ENCODE measurements around the gene DNMT3A. TPM values are rescaled to one million over a fixed set of nuclear protein-coding genes. Genes with fewer than 3 reads are reported as not detected.
A peak's percentile ranks its signal among the peaks of the same experiment; 100 is the strongest.

Gene DNMT3A
- total RNA-seq, 1 experiment from 2014 or later = 215 TPM

DNA sequence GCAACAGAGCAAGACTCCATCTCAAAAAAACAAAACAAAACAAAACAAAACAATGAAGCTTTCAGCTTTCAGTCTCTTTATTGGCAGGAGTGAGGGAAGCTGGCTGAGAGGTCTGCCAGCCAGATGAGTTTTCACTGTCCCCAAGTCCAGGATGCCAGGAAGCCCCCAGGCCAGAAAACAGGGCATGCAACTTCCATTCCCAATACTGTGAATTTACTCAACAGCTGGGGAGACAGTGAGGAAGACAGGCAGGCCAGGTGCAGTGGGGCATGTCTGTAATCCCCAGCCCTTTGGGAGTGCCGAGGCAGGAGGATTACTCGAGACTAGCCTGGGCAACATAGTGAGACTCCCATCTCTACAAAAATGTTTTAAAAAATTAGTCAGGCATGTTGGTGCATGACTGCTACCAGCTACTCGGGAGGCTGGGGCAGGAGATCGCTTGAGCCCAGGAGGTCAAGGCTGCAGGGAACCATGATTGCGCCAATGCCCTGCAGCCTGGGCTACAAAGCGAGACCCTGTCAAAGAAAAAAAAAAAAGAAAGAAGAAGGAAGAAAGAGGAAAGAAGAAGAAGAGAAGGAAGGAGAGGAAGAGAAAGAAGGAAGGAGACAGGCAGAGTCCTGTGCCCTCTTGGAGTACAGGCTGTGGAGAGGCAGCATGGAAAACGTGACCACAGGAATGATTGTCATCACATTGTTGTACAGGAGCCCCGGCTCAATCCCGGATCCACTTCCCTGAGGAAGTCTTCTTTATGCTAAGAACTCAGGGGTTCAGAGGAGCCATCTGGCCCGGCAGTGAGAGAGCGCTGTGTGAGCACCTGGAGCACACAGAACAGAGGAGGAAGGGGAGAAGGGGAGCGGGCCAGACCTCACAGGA, 144.2 kb downstream of the DNMT3A start:
- H3K27me3 Mint-ChIP-seq (ENCODE audit: low read depth) = peaks cover 5% of the 10 kb centered on the region; the same call in 1 of the 2 replicates
- Histone ChIP-seq H4K8ac (replicated peaks; ENCODE audit: insufficient read length, low read depth, low read length) (no peak overlapping the region), H3K23ac (ENCODE audit: insufficient read length, low read depth, low read length) (no peak overlapping the region), H3K9ac (ENCODE audit: extremely low read depth, insufficient read length, low read length) (no peak overlapping the region), H2BK5ac (ENCODE audit: insufficient read length, low read length) (no peak overlapping the region), H2AFZ (ENCODE audit: low read length) (no peak overlapping the region), H2BK120ac (ENCODE audit: low read depth, low read length, poor library complexity, severe bottlenecking) (no peak overlapping the region), H3K23me2 (ENCODE audit: insufficient read length, low read depth, low read length, poor library complexity, severe bottlenecking) (no peaks in the 10 kb centered on the region), H2BK20ac (ENCODE audit: low read depth, low read length, poor library complexity, severe bottlenecking) (no peak overlapping the region), H3K79me2 (ENCODE audit: insufficient read depth, low read length) (no peaks in the 10 kb centered on the region), H4K91ac (ENCODE audit: insufficient read length, low read depth, low read length) (no peak overlapping the region), H3K4me2 (ENCODE audit: insufficient read depth, insufficient read length, low read length) (no peak overlapping the region), H2AK5ac (ENCODE audit: insufficient read length, low read length) (no peak overlapping the region), H3K79me1 (ENCODE audit: insufficient read depth, low read depth, low read length, poor library complexity, severe bottlenecking) (no peaks in the 10 kb centered on the region), H3K14ac (ENCODE audit: insufficient read depth, low read length) (no peak overlapping the region), H2BK12ac (ENCODE audit: insufficient read length, low read depth, low read length) (no peak overlapping the region), H4K20me1 (ENCODE audit: control insufficient read depth, insufficient read depth, insufficient read length) (no peaks in the 10 kb centered on the region), H3K27ac (ENCODE audit: insufficient read length, low read depth, low read length) (no peak overlapping the region), H2BK15ac (ENCODE audit: low read depth, low read length) (no peak overlapping the region), H4K5ac (ENCODE audit: insufficient read length, low read depth, low read length) (no peak overlapping the region), H3T11ph (ENCODE audit: low read length) (no peak overlapping the region), H3K4ac (ENCODE audit: low read depth, low read length) (no peak overlapping the region), H3K56ac (ENCODE audit: insufficient read length, low read depth, low read length) (no peak overlapping the region), H3K27me3 (ENCODE audit: insufficient read depth, low read length) (no peaks in the 10 kb centered on the region), H3K9me3 (ENCODE audit: control insufficient read depth, low read depth, low read length) (no peaks in the 10 kb centered on the region), H3K4me1 (ENCODE audit: insufficient read depth, low read length) (no peaks in the 10 kb centered on the region), H3K18ac (ENCODE audit: insufficient read length, low read depth, low read length) (no peak overlapping the region)
- no peak overlapping the region for H3K4me3 Mint-ChIP-seq
- TF ChIP-seq, protein P1, sequence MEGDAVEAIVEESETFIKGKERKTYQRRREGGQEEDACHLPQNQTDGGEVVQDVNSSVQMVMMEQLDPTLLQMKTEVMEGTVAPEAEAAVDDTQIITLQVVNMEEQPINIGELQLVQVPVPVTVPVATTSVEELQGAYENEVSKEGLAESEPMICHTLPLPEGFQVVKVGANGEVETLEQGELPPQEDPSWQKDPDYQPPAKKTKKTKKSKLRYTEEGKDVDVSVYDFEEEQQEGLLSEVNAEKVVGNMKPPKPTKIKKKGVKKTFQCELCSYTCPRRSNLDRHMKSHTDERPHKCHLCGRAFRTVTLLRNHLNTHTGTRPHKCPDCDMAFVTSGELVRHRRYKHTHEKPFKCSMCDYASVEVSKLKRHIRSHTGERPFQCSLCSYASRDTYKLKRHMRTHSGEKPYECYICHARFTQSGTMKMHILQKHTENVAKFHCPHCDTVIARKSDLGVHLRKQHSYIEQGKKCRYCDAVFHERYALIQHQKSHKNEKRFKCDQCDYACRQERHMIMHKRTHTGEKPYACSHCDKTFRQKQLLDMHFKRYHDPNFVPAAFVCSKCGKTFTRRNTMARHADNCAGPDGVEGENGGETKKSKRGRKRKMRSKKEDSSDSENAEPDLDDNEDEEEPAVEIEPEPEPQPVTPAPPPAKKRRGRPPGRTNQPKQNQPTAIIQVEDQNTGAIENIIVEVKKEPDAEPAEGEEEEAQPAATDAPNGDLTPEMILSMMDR (conservative IDR thresholded peaks at IDR 0.05) = no peak
- no CpG with 5 or more reads among the region's 12 CpGs for WGBS (ENCODE audit: extremely low coverage, insufficient read length, low lambda C conversion rate)
- no peaks in the 10 kb centered on the region for H3K9me3 Mint-ChIP-seq
- H3K27ac Mint-ChIP-seq = peak overlapping the region in 2 of 3 experiments; percentile 16 to 70; a peak in 1 of 7 replicates
- H3K4me1 Mint-ChIP-seq = peaks cover 10 to 14% of the 10 kb centered on the region in 2 experiments
- no peaks in the 10 kb centered on the region for H3K36me3 Mint-ChIP-seq (ENCODE audit: insufficient read depth in 1 of 3, low read depth in 3 of 3)
- no peak for DNase-seq

Data from H9 (cell line).